RWPE1 (cell line): ENCODE data around the gene INHA.

Experiments
- CTCF ChIA-PET: fragments of 350-600 bp; sonication (Branson Sonifier 250); formaldehyde crosslinking; extraction: SDS; loops from one replicate; lab custom pipeline; 2021; lab: Yijun Ruan, JAX
- POLR2A ChIA-PET: fragments of 400-600 bp; formaldehyde crosslinking; extraction: SDS; loops from one replicate; lab custom pipeline; 2020; ENCODE audit warnings: antibody characterized with exemption; ENCODE audit not compliant: low non-redundant PET; lab: Yijun Ruan, JAX
- DNase-seq: peaks from one replicate; pipeline ENCODE4 v3.0.0; 2012; ENCODE audit warnings: low spot score
- H3K27ac ChIP-seq: fragments of 450-650 bp; 2 replicates; pipeline ENCODE4 v1.5.1; 2017
- TF ChIP-seq, protein P1 (sequence below): fragments of 450-650 bp; conservative IDR thresholded peaks from 2 replicates; pipeline ENCODE4 v1.5.1; 2017; ENCODE audit warnings: low read depth, mild to moderate bottlenecking

INHA gene

DNA sequence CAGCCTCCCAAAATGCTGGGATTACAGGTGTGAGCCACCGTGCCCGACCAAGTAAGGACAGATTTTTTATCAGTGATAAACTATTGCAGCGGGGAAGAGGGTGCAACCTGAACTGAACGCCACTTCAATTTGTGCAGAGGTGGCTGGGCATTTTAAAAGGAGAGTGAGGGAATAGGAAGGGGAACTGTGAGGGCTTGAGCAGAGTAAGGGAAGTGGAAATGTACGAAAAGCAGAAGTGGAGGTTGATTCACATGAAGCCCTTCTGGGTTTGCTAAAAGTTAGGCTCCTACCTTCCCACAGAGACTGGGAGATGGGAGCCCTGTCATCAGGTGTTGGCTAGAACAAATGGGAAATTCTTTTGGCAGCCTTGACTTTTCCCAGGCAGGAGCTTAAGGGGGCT, 31.7 kb downstream of the INHA start:
- no peak overlapping the region for H3K27ac ChIP-seq
- no peak for DNase-seq
- ChIA-PET POLR2A (no interaction called here), CTCF (no interaction called here)
- TF ChIP-seq, protein P1, sequence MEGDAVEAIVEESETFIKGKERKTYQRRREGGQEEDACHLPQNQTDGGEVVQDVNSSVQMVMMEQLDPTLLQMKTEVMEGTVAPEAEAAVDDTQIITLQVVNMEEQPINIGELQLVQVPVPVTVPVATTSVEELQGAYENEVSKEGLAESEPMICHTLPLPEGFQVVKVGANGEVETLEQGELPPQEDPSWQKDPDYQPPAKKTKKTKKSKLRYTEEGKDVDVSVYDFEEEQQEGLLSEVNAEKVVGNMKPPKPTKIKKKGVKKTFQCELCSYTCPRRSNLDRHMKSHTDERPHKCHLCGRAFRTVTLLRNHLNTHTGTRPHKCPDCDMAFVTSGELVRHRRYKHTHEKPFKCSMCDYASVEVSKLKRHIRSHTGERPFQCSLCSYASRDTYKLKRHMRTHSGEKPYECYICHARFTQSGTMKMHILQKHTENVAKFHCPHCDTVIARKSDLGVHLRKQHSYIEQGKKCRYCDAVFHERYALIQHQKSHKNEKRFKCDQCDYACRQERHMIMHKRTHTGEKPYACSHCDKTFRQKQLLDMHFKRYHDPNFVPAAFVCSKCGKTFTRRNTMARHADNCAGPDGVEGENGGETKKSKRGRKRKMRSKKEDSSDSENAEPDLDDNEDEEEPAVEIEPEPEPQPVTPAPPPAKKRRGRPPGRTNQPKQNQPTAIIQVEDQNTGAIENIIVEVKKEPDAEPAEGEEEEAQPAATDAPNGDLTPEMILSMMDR = no peak

DNA sequence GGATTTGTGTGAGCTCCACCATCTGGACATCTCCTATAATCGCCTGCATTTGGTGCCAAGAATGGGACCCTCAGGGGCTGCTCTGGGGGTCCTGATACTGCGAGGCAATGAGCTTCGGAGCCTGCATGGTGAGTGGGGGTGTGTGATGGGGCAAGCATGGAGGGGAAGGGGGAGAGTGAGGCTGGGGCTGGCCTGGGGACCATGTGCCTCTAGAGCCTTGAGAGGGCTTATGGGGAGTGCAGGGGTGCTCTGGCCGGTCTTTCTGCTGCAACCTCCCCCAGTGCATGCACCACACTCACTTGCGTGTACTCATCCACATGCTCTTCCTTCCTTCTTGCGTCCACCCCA, 33.5 kb downstream of the INHA start:
- no peak for DNase-seq
- H3K27ac ChIP-seq = no peak overlapping the region
- CTCF ChIA-PET = no interaction called here
- POLR2A ChIA-PET = no interaction called here
- TF ChIP-seq, protein P1 = no peak

DNA sequence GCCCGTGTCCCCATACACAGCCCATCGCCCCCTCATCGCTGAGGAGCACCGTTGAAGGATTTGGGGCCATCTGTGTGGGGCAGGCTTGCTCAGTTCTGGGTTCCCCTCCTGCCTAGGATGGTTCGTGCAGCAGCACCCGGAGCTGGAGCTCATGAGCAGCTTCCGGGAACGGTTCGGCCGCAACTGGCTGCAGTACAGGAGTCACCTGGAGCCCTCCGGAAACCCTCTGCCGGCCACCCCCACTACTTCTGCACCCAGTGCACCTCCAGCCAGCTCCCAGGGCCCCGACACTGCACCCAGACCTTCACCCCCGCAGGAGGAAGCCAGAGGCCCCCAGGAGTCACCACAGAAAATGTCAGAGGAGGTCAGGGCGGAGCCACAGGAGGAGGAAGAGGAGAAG, 35.8 kb downstream of the INHA start:
- ChIA-PET POLR2A (no interaction called here), CTCF (no interaction called here)
- TF ChIP-seq, protein P1 = no peak
- no peak for DNase-seq
- H3K27ac ChIP-seq = no peak overlapping the region

DNA sequence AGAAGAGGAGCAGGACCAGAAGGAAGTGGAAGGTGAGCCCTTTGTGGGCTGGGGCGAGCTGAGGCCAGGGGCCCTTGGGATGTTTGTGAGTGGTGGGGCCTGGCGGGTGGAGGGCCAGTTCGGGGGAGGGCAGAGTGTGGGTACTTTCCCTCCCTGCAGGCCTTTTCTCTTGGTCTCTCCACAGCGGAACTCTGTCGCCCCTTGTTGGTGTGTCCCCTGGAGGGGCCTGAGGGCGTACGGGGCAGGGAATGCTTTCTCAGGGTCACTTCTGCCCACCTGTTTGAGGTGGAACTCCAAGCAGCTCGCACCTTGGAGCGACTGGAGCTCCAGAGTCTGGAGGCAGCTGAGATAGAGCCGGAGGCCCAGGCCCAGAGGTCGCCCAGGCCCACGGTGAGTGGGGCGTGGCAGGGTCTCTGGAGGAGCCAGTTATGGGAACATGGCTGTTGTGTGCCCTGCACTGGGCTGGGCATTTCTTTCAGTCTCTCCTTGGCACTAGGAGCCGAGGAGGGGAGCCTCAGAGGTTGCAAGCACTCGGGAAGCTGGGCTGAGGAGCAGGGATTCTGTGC, 36.4 kb downstream of the INHA start:
- POLR2A ChIA-PET = no interaction called here
- CTCF ChIA-PET = no interaction called here
- DNase-seq = no peak
- H3K27ac ChIP-seq = no peak overlapping the region
- TF ChIP-seq, protein P1 = no peak

DNA sequence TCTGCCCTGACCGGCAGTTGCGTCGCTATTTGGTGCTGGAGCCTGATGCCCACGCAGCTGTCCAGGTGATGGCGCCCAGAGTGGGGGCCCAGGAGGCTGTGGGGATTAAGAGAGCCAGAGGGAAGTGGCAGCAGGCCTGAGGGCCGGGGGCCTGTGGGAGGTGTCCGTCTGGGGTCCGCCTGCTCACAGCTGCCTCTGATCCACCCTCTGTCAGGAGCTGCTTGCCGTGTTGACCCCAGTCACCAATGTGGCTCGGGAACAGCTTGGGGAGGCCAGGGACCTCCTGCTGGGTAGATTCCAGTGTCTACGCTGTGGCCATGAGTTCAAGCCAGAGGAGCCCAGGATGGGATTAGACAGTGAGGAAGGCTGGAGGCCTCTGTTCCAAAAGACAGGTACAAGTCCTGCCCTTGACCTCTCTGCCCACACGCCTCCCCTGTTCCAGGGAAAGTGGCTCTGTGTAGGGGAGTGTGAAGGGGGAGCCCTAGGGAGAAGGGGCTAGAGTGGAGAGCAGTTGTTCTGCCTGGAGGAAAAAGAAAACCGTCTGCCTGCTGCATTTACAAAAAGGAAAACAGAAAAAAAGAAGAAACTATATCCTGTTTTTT, 37.1 kb downstream of the INHA start:
- no peak overlapping the region for H3K27ac ChIP-seq
- CTCF ChIA-PET = no interaction called here
- POLR2A ChIA-PET = no interaction called here
- TF ChIP-seq, protein P1 = no peak
- DNase-seq = no peak

DNA sequence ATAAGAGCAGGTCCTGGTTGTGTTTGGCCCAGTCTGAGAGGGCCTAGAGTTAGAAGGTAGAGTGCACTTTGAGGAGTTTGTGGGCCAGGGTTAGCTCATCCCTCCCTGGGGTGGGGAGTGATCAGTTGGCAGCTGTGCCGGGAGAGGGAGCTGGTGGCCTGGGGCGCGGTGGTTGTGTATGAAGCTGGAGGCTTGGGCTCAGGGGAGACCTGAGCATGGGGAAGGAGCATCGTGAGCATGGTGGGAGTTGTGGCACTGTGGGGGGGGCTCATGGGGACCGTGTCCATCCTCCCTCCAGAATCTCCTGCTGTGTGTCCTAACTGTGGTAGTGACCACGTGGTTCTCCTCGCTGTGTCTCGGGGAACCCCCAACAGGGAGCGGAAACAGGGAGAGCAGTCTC, 39.2 kb downstream of the INHA start:
- no peak for DNase-seq
- no peak overlapping the region for H3K27ac ChIP-seq
- ChIA-PET CTCF (no interaction called here), POLR2A (no interaction called here)
- TF ChIP-seq, protein P1 = no peak
